Neural progenitor cell (in vitro differentiated cells): ENCODE data around the gene MAP7.

Experiments used
- CTCF ChIP-seq: fragments of 200-600 bp; sonication (generic); IDR thresholded peaks from 2 replicates; pipeline ENCODE4 v1.5.1; 2017; ENCODE audit warnings: antibody characterized with exemption, mild to moderate bottlenecking
- EZH2 ChIP-seq: fragments of 200-600 bp; sonication (generic); IDR thresholded peaks from 2 replicates; pipeline ENCODE4 v1.6.1; 2017; ENCODE audit warnings: antibody characterized with exemption, mild to moderate bottlenecking, moderate library complexity

DNA sequence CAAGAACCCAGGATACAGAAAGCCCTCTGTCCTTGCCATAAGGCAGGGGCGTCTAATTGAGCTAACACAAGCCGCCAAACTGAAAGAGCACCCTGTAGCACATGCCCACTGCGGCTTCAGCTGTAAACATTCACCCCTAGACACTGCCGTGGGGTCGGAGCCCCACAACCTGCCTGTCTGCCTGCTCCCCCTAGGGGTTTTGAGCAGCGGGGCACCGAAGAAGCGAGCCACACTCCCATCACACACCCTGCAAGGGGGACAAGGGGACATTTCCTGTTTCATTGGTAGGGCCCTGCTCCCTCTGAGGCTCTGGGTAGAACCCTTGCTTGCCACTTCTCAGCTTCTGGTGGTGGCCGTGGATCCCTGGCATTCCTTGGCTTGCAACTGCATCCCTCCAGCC is 215.4 kb downstream of the MAP7 start:
- TF ChIP-seq CTCF: peak; percentile 52
- no peak for TF ChIP-seq EZH2
